T-helper 2 cell treated with Interferon-gamma antibody and Interleukin-4, amounts not matched to agents 100 ng/mL and 5 ng/mL, for 36 hours (primary cell): ENCODE measurements around the gene DGKG. TPM values are rescaled to one million over a fixed set of nuclear protein-coding genes. Genes with fewer than 3 reads are reported as not detected.

Experiments used
- intact Hi-C: fragments of 100-400 bp; cut with micrococcal nuclease; formaldehyde crosslinking; loops from one replicate; pipeline ENCODE4 v1.15.1; 2023
- total RNA-seq: library from RNA; stranded (reverse); gene quantifications from 2 replicates; pipeline ENCODE4 v1.2.3, GENCODE V29; 2022

DGKG gene
- total RNA-seq, 1 donor from 2014 or later, result not detected

- intact Hi-C loops, result no loop called here
These were observed 113.9 kb downstream of the DGKG start for GRCh38 chr3:186247821-186248814.

- intact Hi-C loops, result no loop called here
These were observed 115.1 kb downstream of the DGKG start for GRCh38 chr3:186246941-186247340.

- intact Hi-C loops, result no loop called here
These were observed 118.0 kb downstream of the DGKG start for GRCh38 chr3:186244016-186244415.

- intact Hi-C loops, result loop anchor here (1.0 kb wide), 1 partner anchor 259 kb away; no protein-coding TSS in a partner anchor
These were observed 119.9 kb downstream of the DGKG start for GRCh38 chr3:186241910-186242821.

- intact Hi-C loops, result no loop called here
These were observed 122.7 kb downstream of the DGKG start for GRCh38 chr3:186239321-186239720.

- intact Hi-C loops, result no loop called here
These were observed 124.1 kb downstream of the DGKG start for GRCh38 chr3:186237915-186238314.

- intact Hi-C loops, result no loop called here
These were observed 125.5 kb downstream of the DGKG start for GRCh38 chr3:186236357-186237020.

GRCh38 chr3:186235554-186235953 is 126.5 kb downstream of the DGKG start:
- intact Hi-C loops, result no loop called here

- intact Hi-C loops, result no loop called here
These were observed 127.9 kb downstream of the DGKG start for GRCh38 chr3:186234152-186234551.

- intact Hi-C loops, result no loop called here
These were observed 135.6 kb downstream of the DGKG start for GRCh38 chr3:186226482-186226881.

- intact Hi-C loops, result no loop called here
These were observed 136.4 kb downstream of the DGKG start for GRCh38 chr3:186225603-186226002.

GRCh38 chr3:186224041-186224610 is 137.9 kb downstream of the DGKG start:
- intact Hi-C loops, result no loop called here

GRCh38 chr3:186223476-186223875 is 138.6 kb downstream of the DGKG start:
- intact Hi-C loops, result no loop called here

GRCh38 chr3:186221760-186222378 is 140.2 kb downstream of the DGKG start:
- intact Hi-C loops, result no loop called here

GRCh38 chr3:186220911-186221645 is 141.0 kb downstream of the DGKG start:
- intact Hi-C loops, result no loop called here

GRCh38 chr3:186220365-186220764 is 141.7 kb downstream of the DGKG start:
- intact Hi-C loops, result no loop called here

- intact Hi-C loops, result no loop called here
These were observed 142.8 kb downstream of the DGKG start for GRCh38 chr3:186219211-186219638.

GRCh38 chr3:186218421-186218820 is 143.6 kb downstream of the DGKG start:
- intact Hi-C loops, result no loop called here

- intact Hi-C loops, result no loop called here
These were observed 144.2 kb downstream of the DGKG start for GRCh38 chr3:186217820-186218164.
